Medulla oblongata (tissue), 1 donor: ENCODE results near the gene MGST2.

ENCODE experiments used
- DNase-seq: peaks from one replicate; pipeline ENCODE4 v3.0.0-alpha.2; 2015; ENCODE audit errors: extremely low spot score

Gene MGST2

GRCh38 chr4:139704915-139705485 lies 39.4 kb downstream of the MGST2 start:
- DNase-seq: no peak

- DNase-seq: no peak
Observed at GRCh38 chr4:139709660-139710059, 44.0 kb downstream of the MGST2 start.

GRCh38 chr4:139710073-139710472 lies 44.5 kb downstream of the MGST2 start:
- DNase-seq: no peak

- DNase-seq: no peak
Observed at GRCh38 chr4:139711461-139711860, 45.8 kb downstream of the MGST2 start.

GRCh38 chr4:139712882-139713281 lies 47.3 kb downstream of the MGST2 start:
- no peak for DNase-seq

- DNase-seq: no peak
Observed at GRCh38 chr4:139715746-139716391, 50.2 kb downstream of the MGST2 start.

GRCh38 chr4:139718358-139718757 lies 52.7 kb downstream of the MGST2 start:
- no peak for DNase-seq

GRCh38 chr4:139718833-139719232 lies 53.2 kb downstream of the MGST2 start:
- DNase-seq: no peak

GRCh38 chr4:139719381-139720101 lies 53.9 kb downstream of the MGST2 start:
- DNase-seq: no peak

GRCh38 chr4:139720806-139721205 lies 55.2 kb downstream of the MGST2 start:
- DNase-seq: no peak

- no peak for DNase-seq
Observed at GRCh38 chr4:139721789-139722188, 56.2 kb downstream of the MGST2 start.

GRCh38 chr4:139725236-139725635 lies 59.6 kb downstream of the MGST2 start:
- DNase-seq: no peak

GRCh38 chr4:139726615-139727014 lies 61.0 kb downstream of the MGST2 start:
- no peak for DNase-seq

- no peak for DNase-seq
Observed at GRCh38 chr4:139728146-139728545, 62.5 kb downstream of the MGST2 start.

- DNase-seq: no peak
Observed at GRCh38 chr4:139728840-139729239, 63.2 kb downstream of the MGST2 start.

- DNase-seq: no peak
Observed at GRCh38 chr4:139732991-139733570, 67.5 kb downstream of the MGST2 start.

GRCh38 chr4:139734201-139734874 lies 68.7 kb downstream of the MGST2 start:
- DNase-seq: peak; percentile 52

GRCh38 chr4:139734875-139735380 lies 69.3 kb downstream of the MGST2 start:
- DNase-seq: peak; percentile 92

GRCh38 chr4:139735381-139736273 lies 70.0 kb downstream of the MGST2 start:
- DNase-seq: peak; percentile 54

- DNase-seq: no peak
Observed at GRCh38 chr4:139736274-139736660, 70.6 kb downstream of the MGST2 start.

GRCh38 chr4:139736661-139737060 lies 71.0 kb downstream of the MGST2 start:
- DNase-seq: no peak
